SW 1271 (cell line): ENCODE measurements around the gene CRABP2.
A peak's percentile ranks its signal among the peaks of the same experiment; 100 is the strongest.

ENCODE experiments used
- DNase-seq, 2 experiments: peaks; one replicate each; lab custom pipeline; 2025; lab: John Stamatoyannopoulos, UW

Gene CRABP2

GRCh38 chr1:156742017-156742416 lies 36.6 kb upstream of the CRABP2 start:
- no peak for DNase-seq

- no peak for DNase-seq
These were observed 36.1 kb upstream of the CRABP2 start for GRCh38 chr1:156741481-156741983.

- DNase-seq: peak; percentile 86 to 97
These were observed 35.5 kb upstream of the CRABP2 start, which contains the start of gene MRPL24 for GRCh38 chr1:156740741-156741480. Gene MRPL24 (minus strand): TSS chr1:156741088. CDS start chr1:156738704, 2,384 bp downstream.

- DNase-seq: no peak
These were observed 34.9 kb upstream of the CRABP2 start for GRCh38 chr1:156740237-156740740.

- DNase-seq: no peak
These were observed 33.5 kb upstream of the CRABP2 start for GRCh38 chr1:156738916-156739315.

GRCh38 chr1:156738407-156738806 lies 33.0 kb upstream of the CRABP2 start:
- DNase-seq: no peak

GRCh38 chr1:156733989-156734584 lies 28.7 kb upstream of the CRABP2 start:
- DNase-seq: no peak

GRCh38 chr1:156728599-156729462 lies 23.4 kb upstream of the CRABP2 start, which contains the start of gene ISG20L2:
Gene ISG20L2 (minus strand): TSS chr1:156728766. CDS start chr1:156727652, 1,114 bp downstream.
- DNase-seq: peak; percentile 70 to 91

- DNase-seq: peak; percentile 47 to 65
These were observed 22.7 kb upstream of the CRABP2 start, which contains the start of gene METTL25B for GRCh38 chr1:156727926-156728598. Gene METTL25B (plus strand): TSS chr1:156728469. CDS start chr1:156729105, 636 bp downstream.

GRCh38 chr1:156727492-156727891 lies 22.1 kb upstream of the CRABP2 start:
- no peak for DNase-seq

GRCh38 chr1:156726549-156727226 lies 21.3 kb upstream of the CRABP2 start:
- peak; percentile 18 to 45 for DNase-seq

GRCh38 chr1:156725683-156726280 lies 20.4 kb upstream of the CRABP2 start:
- DNase-seq: peak in 1 of 2 experiments; percentile 82

- no peak for DNase-seq
These were observed 16.2 kb upstream of the CRABP2 start for GRCh38 chr1:156721535-156721934.

GRCh38 chr1:156721131-156721530 lies 15.7 kb upstream of the CRABP2 start:
- DNase-seq: no peak

GRCh38 chr1:156717351-156717750 lies 12.0 kb upstream of the CRABP2 start:
- DNase-seq: no peak

- no peak for DNase-seq
These were observed 9.4 kb upstream of the CRABP2 start for GRCh38 chr1:156714830-156715229.

- DNase-seq: no peak
These were observed 7.2 kb upstream of the CRABP2 start for GRCh38 chr1:156712626-156713025.

- DNase-seq: no peak
These were observed 5.8 kb upstream of the CRABP2 start for GRCh38 chr1:156711011-156711817.

GRCh38 chr1:156709757-156710489 lies 4.5 kb upstream of the CRABP2 start:
- no peak for DNase-seq
